DOHH2 (cell line): ENCODE results near the gene TNS1.

ENCODE experiments used
- H3F3A ChIP-seq: fragments of 200-600 bp; sonication (generic), shearing (Covaris generic); 2 replicates; pipeline ENCODE4 v1.6.0; 2016; ENCODE audit warnings: antibody characterized with exemption, mild to moderate bottlenecking; ENCODE audit not compliant: control insufficient read depth, insufficient read depth
- H3K27ac ChIP-seq: fragments of 200-600 bp; sonication (generic); 2 replicates; pipeline ENCODE4 v1.5.1; 2014; ENCODE audit warnings: low read depth, mild to moderate bottlenecking, low read length, moderate library complexity
- H3K27me3 ChIP-seq: fragments of 200-600 bp; sonication (generic); 2 replicates; pipeline ENCODE4 v1.6.1; 2014; ENCODE audit warnings: mild to moderate bottlenecking, low read length, mixed read lengths; ENCODE audit not compliant: control insufficient read depth
- H3K36me3 ChIP-seq: fragments of 200-600 bp; sonication (generic); 2 replicates; pipeline ENCODE4 v1.6.1; 2014; ENCODE audit warnings: mild to moderate bottlenecking, low read length, moderate library complexity, mixed read lengths; ENCODE audit not compliant: control insufficient read depth
- H3K4me1 ChIP-seq: fragments of 200-600 bp; sonication (generic); 2 replicates; pipeline ENCODE4 v1.6.1; 2014; ENCODE audit warnings: mild to moderate bottlenecking, low read length, mixed read lengths; ENCODE audit not compliant: control insufficient read depth
- H3K4me2 ChIP-seq: fragments of 200-600 bp; sonication (generic); 2 replicates; pipeline ENCODE4 v1.6.0; 2014; ENCODE audit warnings: mild to moderate bottlenecking, low read length, moderate library complexity
- H3K4me3 ChIP-seq: fragments of 200-600 bp; sonication (generic); 2 replicates; pipeline ENCODE4 v1.5.1; 2014; ENCODE audit warnings: mild to moderate bottlenecking, low read length, mixed read lengths
- H3K79me2 ChIP-seq: fragments of 200-600 bp; sonication (generic); 2 replicates; pipeline ENCODE4 v1.6.1; 2014; ENCODE audit warnings: mild to moderate bottlenecking, low read length, mixed read lengths; ENCODE audit not compliant: control insufficient read depth
- H3K9me2 ChIP-seq: fragments of 200-600 bp; sonication (generic); replicated peaks from 2 replicates; pipeline ENCODE4 v1.6.1; 2014; ENCODE audit warnings: mild to moderate bottlenecking, low read length, mixed read lengths; ENCODE audit not compliant: control insufficient read depth
- H3K9me3 ChIP-seq: fragments of 200-600 bp; sonication (generic); 2 replicates; pipeline ENCODE4 v1.6.1; 2014; ENCODE audit warnings: antibody characterized with exemption, low read length, mixed read lengths; ENCODE audit not compliant: control insufficient read depth, insufficient read depth
- H4K20me1 ChIP-seq: fragments of 200-600 bp; sonication (generic); 2 replicates; pipeline ENCODE4 v1.6.0; 2014; ENCODE audit warnings: low read depth, mild to moderate bottlenecking, antibody characterized with exemption, low read length, moderate library complexity; ENCODE audit not compliant: control insufficient read depth, insufficient read depth
- CTCF ChIP-seq: fragments of 200-600 bp; sonication (generic); IDR thresholded peaks from one replicate; pipeline ENCODE4 v1.5.1; 2014; ENCODE audit warnings: antibody characterized with exemption, mild to moderate bottlenecking, low read depth, low read length; ENCODE audit not compliant: poor library complexity, severe bottlenecking
- EZH2phosphoT487 ChIP-seq: fragments of 200-600 bp; sonication (generic); IDR thresholded peaks from 2 replicates; pipeline ENCODE4 v1.6.1; 2017; ENCODE audit warnings: borderline replicate concordance, mild to moderate bottlenecking, antibody characterized with exemption, low read length, moderate library complexity, mixed read lengths

TNS1 gene

DNA sequence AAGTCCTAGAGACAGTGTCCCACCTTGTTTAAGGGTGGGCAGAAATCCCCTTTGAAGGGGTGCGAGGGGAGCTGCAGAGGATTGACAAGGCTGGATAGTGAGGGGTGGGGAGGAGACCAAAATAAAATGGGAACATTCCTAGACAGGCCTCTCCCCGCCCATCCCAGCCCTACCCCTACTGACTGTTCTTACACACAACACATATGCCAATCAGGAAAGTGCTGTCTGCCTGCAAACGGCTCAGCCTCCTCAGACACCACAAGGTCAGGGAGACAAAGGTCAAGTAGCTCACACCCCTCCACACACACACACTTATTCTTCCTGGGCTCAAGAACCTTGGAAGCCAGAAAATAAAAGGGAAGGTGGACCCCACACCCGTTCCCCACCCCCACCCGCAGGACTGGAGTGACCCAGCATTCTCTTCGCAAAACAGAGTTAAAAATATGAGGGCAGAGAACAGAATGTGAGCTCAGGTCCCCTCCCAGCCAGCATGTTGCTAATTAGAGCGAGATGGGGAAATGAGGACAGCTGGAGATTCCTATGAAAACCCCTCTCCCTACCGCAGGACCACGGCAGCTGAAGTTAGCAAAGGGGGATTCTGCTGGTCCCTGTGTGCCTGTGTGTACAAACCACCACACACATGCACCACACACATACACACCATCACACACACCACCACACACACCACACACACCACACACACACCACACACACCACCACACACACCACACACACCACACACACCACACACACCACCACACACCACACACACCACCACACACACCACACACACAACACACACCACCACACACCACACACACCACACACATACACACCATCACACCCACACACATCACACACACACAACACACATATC is 197.8 kb downstream of the TNS1 start:
- no peaks in the 10 kb centered on the region for H3K36me3 ChIP-seq
- H3K27me3 ChIP-seq, result peaks cover 5% of the 10 kb centered on the region; the same call in 1 of the 2 replicates
- H3K27ac ChIP-seq, result no peak overlapping the region
- TF ChIP-seq EZH2phosphoT487 (no peak), CTCF (no peak)
- H3K4me3 ChIP-seq, result no peak overlapping the region
- H4K20me1 ChIP-seq, result no peaks in the 10 kb centered on the region
- H3F3A ChIP-seq, result no peaks in the 10 kb centered on the region
- H3K4me1 ChIP-seq, result no peaks in the 10 kb centered on the region
- H3K79me2 ChIP-seq, result no peaks in the 10 kb centered on the region
- no peaks in the 10 kb centered on the region for H3K9me2 ChIP-seq
- no peaks in the 10 kb centered on the region for H3K9me3 ChIP-seq
- H3K4me2 ChIP-seq, result no peak overlapping the region

GRCh38 chr2:217804338-217804737 is 198.5 kb downstream of the TNS1 start:
- Histone ChIP-seq H3K36me3 (no peaks in the 10 kb centered on the region), H3K4me1 (no peaks in the 10 kb centered on the region), H3K79me2 (no peaks in the 10 kb centered on the region), H3K9me3 (no peaks in the 10 kb centered on the region), H3K9me2 (no peaks in the 10 kb centered on the region), H3K4me2 (no peak overlapping the region), H3K27me3 (peaks cover 5% of the 10 kb centered on the region; the same call in 1 of the 2 replicates), H3K27ac (no peak overlapping the region), H4K20me1 (no peaks in the 10 kb centered on the region), H3K4me3 (no peak overlapping the region), H3F3A (no peaks in the 10 kb centered on the region)
- TF ChIP-seq CTCF (no peak), EZH2phosphoT487 (no peak)

GRCh38 chr2:217803653-217803960 is 199.2 kb downstream of the TNS1 start:
- no peaks in the 10 kb centered on the region for H3K36me3 ChIP-seq
- no peak overlapping the region for H3K27ac ChIP-seq
- H3K9me3 ChIP-seq, result no peaks in the 10 kb centered on the region
- H3K4me3 ChIP-seq, result no peak overlapping the region
- peaks cover 5% of the 10 kb centered on the region; the same call in 1 of the 2 replicates for H3K27me3 ChIP-seq
- no peak overlapping the region for H3K4me2 ChIP-seq
- no peaks in the 10 kb centered on the region for H4K20me1 ChIP-seq
- TF ChIP-seq EZH2phosphoT487, result no peak
- TF ChIP-seq CTCF, result no peak
- no peaks in the 10 kb centered on the region for H3K79me2 ChIP-seq
- no peaks in the 10 kb centered on the region for H3F3A ChIP-seq
- no peaks in the 10 kb centered on the region for H3K9me2 ChIP-seq
- H3K4me1 ChIP-seq, result peaks cover 7% of the 10 kb centered on the region
